Astrocyte (in vitro differentiated cells and primary cell): ENCODE results near the gene SLC38A8. TPM values are rescaled to one million over a fixed set of nuclear protein-coding genes. Genes with fewer than 3 reads are reported as not detected.
A peak's percentile ranks its signal among the peaks of the same experiment; 100 is the strongest.

Experiments used
- DNase-seq: peaks from one replicate; pipeline ENCODE4 v3.0.0-alpha.2; 2010; ENCODE audit warnings: low read depth
- FAIRE-seq: peaks from 2 replicates; lab custom pipeline; 2011; peaks lifted over from hg19 to GRCh38; lab: Jason Lieb, UNC
- H2AFZ ChIP-seq: 2 replicates; pipeline ENCODE4 v1.6.0; 2012; ENCODE audit warnings: low read depth, low read length, inconsistent platforms
- H3K27ac ChIP-seq: 2 replicates; pipeline ENCODE4 v1.5.1; 2011; ENCODE audit warnings: low read depth, low read length, inconsistent platforms
- H3K27me3 ChIP-seq: 2 replicates; pipeline ENCODE4 v1.6.0; 2011; ENCODE audit warnings: low read length, inconsistent platforms; ENCODE audit not compliant: insufficient read depth
- H3K36me3 ChIP-seq: 2 replicates; pipeline ENCODE4 v1.5.1; 2011; ENCODE audit warnings: low read length, inconsistent platforms; ENCODE audit not compliant: insufficient read depth
- H3K4me1 ChIP-seq: 2 replicates; pipeline ENCODE4 v1.5.1; 2011; ENCODE audit warnings: low read length, inconsistent platforms; ENCODE audit not compliant: insufficient read depth
- H3K4me2 ChIP-seq: 2 replicates; pipeline ENCODE4 v1.6.0; 2012; ENCODE audit warnings: low read length, inconsistent platforms
- H3K4me3 ChIP-seq: 2 replicates; pipeline ENCODE4 v1.5.1; 2011; ENCODE audit warnings: low read depth, mild to moderate bottlenecking, low read length, inconsistent platforms; ENCODE audit not compliant: insufficient read depth
- H3K79me2 ChIP-seq: 2 replicates; pipeline ENCODE4 v1.6.0; 2012; ENCODE audit warnings: mild to moderate bottlenecking, low read length, inconsistent platforms; ENCODE audit not compliant: insufficient read depth
- H3K9ac ChIP-seq: 2 replicates; pipeline ENCODE4 v1.6.0; 2012; ENCODE audit warnings: mild to moderate bottlenecking, low read length, inconsistent platforms
- H3K9me3 ChIP-seq: 2 replicates; pipeline ENCODE4 v1.5.1; 2012; ENCODE audit warnings: low read depth, mild to moderate bottlenecking, low read length, inconsistent platforms; ENCODE audit not compliant: insufficient read depth
- H4K20me1 ChIP-seq: 2 replicates; pipeline ENCODE4 v1.6.0; 2012; ENCODE audit warnings: low read length, inconsistent platforms; ENCODE audit not compliant: insufficient read depth
- H3K27ac Mint-ChIP-seq: one replicate; pipeline ENCODE4 v1.8.0; 2021; ENCODE audit warnings: mild to moderate bottlenecking, mixed read lengths; ENCODE audit not compliant: unreplicated experiment
- H3K27me3 Mint-ChIP-seq: one replicate; pipeline ENCODE4 v1.8.0; 2021; ENCODE audit warnings: low read depth, mixed read lengths; ENCODE audit not compliant: unreplicated experiment
- H3K36me3 Mint-ChIP-seq: one replicate; pipeline ENCODE4 v1.8.0; 2021; ENCODE audit warnings: low read depth, mixed read lengths; ENCODE audit not compliant: unreplicated experiment
- H3K4me1 Mint-ChIP-seq: one replicate; pipeline ENCODE4 v1.8.0; 2021; ENCODE audit warnings: low read depth, mixed read lengths; ENCODE audit not compliant: unreplicated experiment
- H3K4me3 Mint-ChIP-seq: one replicate; pipeline ENCODE4 v1.8.0; 2021; ENCODE audit warnings: mild to moderate bottlenecking, moderate library complexity, mixed read lengths; ENCODE audit not compliant: unreplicated experiment
- H3K9me3 Mint-ChIP-seq: one replicate; pipeline ENCODE4 v1.8.0; 2021; ENCODE audit warnings: mild to moderate bottlenecking, mixed read lengths; ENCODE audit not compliant: unreplicated experiment
- CTCF ChIP-seq: IDR thresholded peaks from 2 replicates; pipeline ENCODE4 v1.5.1; 2011; ENCODE audit warnings: low read depth, mild to moderate bottlenecking, inconsistent platforms, low read length, moderate library complexity; ENCODE audit not compliant: insufficient read depth
- EZH2 ChIP-seq: IDR thresholded peaks from 2 replicates; pipeline ENCODE4 v1.6.1; 2012; ENCODE audit warnings: mild to moderate bottlenecking, low read length, inconsistent platforms; ENCODE audit not compliant: insufficient read depth
- total RNA-seq: library from RNA; stranded (reverse); gene quantifications from 2 replicates; pipeline ENCODE4 v1.2.1, GENCODE V29; 2021

Gene SLC38A8
- total RNA-seq, 1 donor from 2014 or later: not detected

- Histone ChIP-seq H3K9ac (no peak overlapping the region), H2AFZ (no peak overlapping the region), H3K4me2 (no peak overlapping the region), H3K27ac (no peak overlapping the region), H3K4me3 (no peak overlapping the region), H3K4me1 (no peaks in the 10 kb centered on the region), H4K20me1 (peaks cover 40% of the 10 kb centered on the region), H3K27me3 (no peaks in the 10 kb centered on the region), H3K36me3 (peaks cover 22% of the 10 kb centered on the region), H3K9me3 (no peaks in the 10 kb centered on the region), H3K79me2 (peaks cover 17% of the 10 kb centered on the region)
- DNase-seq (no peak), FAIRE-seq (no peak)
- no peak overlapping the region for H3K4me3 Mint-ChIP-seq
- H3K9me3 Mint-ChIP-seq: peaks cover 3% of the 10 kb centered on the region
- no peaks in the 10 kb centered on the region for H3K27me3 Mint-ChIP-seq
- no peak overlapping the region for H3K27ac Mint-ChIP-seq
- no peaks in the 10 kb centered on the region for H3K4me1 Mint-ChIP-seq
- peaks cover 14% of the 10 kb centered on the region for H3K36me3 Mint-ChIP-seq
- TF ChIP-seq EZH2 (no peak), CTCF (no peak)
Measured at GRCh38 chr16:84075376-84075775, 32.8 kb upstream of the SLC38A8 start.

DNA sequence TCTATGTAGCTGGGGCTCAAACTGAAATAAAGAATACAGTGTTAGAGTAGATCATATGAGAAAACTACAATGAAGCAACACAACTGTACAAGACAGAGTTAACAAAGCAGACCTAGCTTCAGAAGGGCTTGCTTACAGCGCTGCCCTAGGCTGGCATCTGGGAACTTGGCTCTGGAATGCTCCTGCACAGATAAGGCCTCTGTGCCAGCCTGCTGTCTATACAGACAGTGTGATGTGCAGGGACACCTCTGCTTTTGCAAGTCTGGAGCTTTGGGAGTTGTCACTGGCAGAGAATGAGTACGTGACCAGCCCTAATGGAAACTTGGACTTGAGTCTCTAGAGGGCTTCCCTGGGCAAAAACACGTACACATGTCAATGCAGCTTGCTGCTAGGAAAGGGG lies 32.1 kb upstream of the SLC38A8 start:
- no peaks in the 10 kb centered on the region for H3K4me1 Mint-ChIP-seq
- no peak for DNase-seq
- H3K4me3 ChIP-seq: no peak overlapping the region
- H3K4me3 Mint-ChIP-seq: no peak overlapping the region
- H3K27me3 Mint-ChIP-seq: no peaks in the 10 kb centered on the region
- H3K27ac ChIP-seq: no peak overlapping the region
- FAIRE-seq: no peak
- H3K4me2 ChIP-seq: no peak overlapping the region
- peaks cover 26% of the 10 kb centered on the region for H3K36me3 ChIP-seq
- H3K9ac ChIP-seq: no peak overlapping the region
- peaks cover 11% of the 10 kb centered on the region for H3K36me3 Mint-ChIP-seq
- H3K79me2 ChIP-seq: peaks cover 14% of the 10 kb centered on the region
- peaks cover 33% of the 10 kb centered on the region for H4K20me1 ChIP-seq
- H2AFZ ChIP-seq: no peak overlapping the region
- no peaks in the 10 kb centered on the region for H3K9me3 ChIP-seq
- H3K27me3 ChIP-seq: no peaks in the 10 kb centered on the region
- H3K4me1 ChIP-seq: no peaks in the 10 kb centered on the region
- H3K27ac Mint-ChIP-seq: no peak overlapping the region
- TF ChIP-seq CTCF (no peak), EZH2 (no peak)
- peaks cover 3% of the 10 kb centered on the region for H3K9me3 Mint-ChIP-seq

- H3K36me3 Mint-ChIP-seq: peaks cover 8% of the 10 kb centered on the region
- TF ChIP-seq EZH2: no peak
- no peak for TF ChIP-seq CTCF
- FAIRE-seq (no peak), DNase-seq (peak; percentile 53)
- Histone ChIP-seq H3K4me3 (no peak overlapping the region), H3K36me3 (peaks cover 33% of the 10 kb centered on the region), H4K20me1 (peaks cover 8% of the 10 kb centered on the region), H3K9ac (no peak overlapping the region), H3K79me2 (no peaks in the 10 kb centered on the region), H3K4me1 (no peaks in the 10 kb centered on the region), H2AFZ (no peak overlapping the region), H3K9me3 (no peaks in the 10 kb centered on the region), H3K4me2 (no peak overlapping the region), H3K27ac (no peak overlapping the region), H3K27me3 (no peaks in the 10 kb centered on the region)
- H3K27me3 Mint-ChIP-seq: no peaks in the 10 kb centered on the region
- H3K4me3 Mint-ChIP-seq: no peak overlapping the region
- H3K27ac Mint-ChIP-seq: no peak overlapping the region
- H3K4me1 Mint-ChIP-seq: no peaks in the 10 kb centered on the region
- H3K9me3 Mint-ChIP-seq: no peaks in the 10 kb centered on the region
Measured at GRCh38 chr16:84072014-84072413, 29.4 kb upstream of the SLC38A8 start.
